GM18498 (cell line): ENCODE data around the gene SERPINB2.

Source experiments
- ATAC-seq: cut with Tn5 transposase; IDR thresholded peaks from one replicate; pipeline ENCODE4 v1.9.1; 2021; ENCODE audit warnings: mild to moderate bottlenecking, moderate library complexity; ENCODE audit not compliant: unreplicated experiment

The SERPINB2 gene

DNA sequence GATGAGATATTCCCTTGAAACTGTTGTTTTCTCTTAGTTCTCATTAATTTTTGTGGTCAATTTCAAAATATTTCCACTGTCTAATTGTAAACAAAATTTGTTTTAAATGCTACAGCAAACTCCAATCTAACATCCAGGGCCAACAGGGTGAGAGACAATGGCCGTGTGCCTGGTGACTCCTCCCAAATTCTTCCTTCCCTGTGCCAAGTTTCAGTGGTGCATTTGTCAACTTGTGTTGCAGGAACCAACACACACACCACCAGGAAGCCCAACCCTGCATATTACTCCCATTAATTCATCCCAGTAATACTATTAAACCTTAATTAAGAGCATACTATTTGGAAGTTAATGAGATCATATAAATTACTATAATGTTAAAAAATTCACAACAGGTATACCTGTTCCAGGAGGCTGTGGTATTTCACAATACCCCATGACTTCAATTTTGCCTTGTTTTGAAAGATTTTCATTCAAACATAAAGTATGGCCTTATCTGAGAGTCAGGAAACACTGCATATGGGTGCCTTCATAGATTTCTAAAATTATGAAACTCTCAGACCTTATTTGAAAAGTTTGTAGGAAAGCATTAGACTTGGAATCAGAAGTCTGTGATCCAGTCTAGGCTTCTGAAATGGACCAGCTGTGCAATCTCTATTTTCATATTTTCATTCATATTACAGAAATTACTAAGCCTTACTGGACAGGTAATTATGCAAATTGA is 1.1 kb downstream of the SERPINB2 start:
- no peak for ATAC-seq

DNA sequence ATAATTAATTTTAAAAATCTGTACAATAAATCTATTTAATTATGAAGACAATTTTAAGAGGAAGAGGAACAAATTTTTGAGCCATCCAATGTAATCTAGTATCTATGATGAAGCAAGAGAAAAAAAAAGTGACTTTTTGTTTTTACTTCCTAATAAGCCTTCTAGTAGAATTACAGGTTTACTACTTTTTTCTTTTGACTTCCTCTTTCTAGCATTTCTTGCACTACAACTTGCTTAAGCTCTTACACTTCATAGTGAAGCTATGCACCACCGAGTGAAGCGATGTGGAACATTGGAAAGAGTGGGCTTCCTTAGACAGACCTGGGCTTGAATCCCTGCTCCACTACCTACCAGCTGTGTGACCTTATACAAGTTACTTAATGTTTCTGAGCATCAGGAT is 2.1 kb downstream of the SERPINB2 start:
- ATAC-seq = no peak

DNA sequence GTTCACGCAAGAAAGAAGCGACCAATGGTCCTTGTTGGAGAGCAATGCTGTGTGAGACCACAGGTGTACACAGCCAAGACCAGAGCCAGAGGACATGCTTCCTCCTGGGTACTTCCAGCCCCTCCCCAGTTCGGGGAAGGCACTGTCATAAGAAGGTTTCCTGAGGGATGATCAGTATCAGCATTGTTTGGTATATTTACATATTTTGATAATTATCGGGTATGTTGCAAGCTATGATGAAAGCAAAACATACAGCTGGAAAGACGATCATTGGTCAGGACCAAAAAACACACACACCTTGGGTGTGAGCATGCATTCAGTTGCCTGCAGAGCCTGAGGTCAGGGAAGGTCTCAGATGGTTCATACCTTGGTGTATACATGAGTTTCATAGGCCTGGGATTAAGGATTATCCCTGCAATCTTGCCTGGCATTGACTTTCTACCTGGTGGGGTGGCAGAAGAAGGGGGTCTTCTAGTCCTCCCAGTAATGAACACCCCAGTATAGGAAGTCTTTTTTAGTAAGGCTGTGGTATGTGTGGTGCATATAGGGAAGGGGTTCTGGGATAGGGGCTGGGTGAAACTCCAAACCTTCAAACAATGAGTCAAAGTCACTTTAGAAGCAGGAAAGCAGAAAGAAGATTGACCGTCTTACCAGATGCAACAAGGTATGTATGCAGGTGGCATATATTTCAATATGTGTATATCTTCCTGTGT is 2.9 kb downstream of the SERPINB2 start:
- no peak for ATAC-seq

DNA sequence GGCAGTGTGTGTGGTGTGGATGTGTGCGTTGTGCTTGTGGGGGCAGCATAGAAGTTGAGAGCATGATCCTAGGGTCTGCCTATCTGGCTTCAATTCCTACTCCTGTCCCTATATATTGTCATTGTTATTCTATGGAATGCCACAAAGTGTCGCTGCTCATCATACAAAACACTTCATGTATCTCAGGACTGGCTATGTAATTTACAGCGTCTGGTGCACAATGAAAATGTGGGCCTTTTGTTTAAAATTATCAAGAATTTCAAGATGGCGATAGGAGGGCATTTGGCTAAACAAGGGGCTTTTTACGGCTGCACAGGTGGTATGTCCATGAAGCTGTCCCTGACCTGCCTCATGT is 3.4 kb downstream of the SERPINB2 start:
- ATAC-seq = peak; percentile 71

DNA sequence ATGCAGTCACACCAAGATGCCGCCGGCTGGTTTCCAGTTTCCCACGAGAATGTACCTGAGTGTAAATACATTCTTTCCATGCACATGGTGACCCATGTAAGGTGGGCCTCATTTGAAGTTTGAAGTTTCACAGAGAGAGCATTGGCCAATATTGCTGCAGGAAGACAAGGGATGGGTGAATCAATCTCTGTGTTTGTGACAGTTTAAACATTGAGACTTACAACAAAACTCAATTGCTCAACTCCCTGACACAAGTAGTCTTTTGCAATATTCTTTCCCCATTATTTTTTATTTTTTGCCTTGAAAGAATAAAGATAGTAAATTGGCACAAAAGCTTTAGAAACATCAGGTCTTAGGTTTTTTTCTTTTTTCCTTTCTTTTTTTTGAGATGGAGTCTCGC is 5.1 kb downstream of the SERPINB2 start:
- ATAC-seq = no peak

DNA sequence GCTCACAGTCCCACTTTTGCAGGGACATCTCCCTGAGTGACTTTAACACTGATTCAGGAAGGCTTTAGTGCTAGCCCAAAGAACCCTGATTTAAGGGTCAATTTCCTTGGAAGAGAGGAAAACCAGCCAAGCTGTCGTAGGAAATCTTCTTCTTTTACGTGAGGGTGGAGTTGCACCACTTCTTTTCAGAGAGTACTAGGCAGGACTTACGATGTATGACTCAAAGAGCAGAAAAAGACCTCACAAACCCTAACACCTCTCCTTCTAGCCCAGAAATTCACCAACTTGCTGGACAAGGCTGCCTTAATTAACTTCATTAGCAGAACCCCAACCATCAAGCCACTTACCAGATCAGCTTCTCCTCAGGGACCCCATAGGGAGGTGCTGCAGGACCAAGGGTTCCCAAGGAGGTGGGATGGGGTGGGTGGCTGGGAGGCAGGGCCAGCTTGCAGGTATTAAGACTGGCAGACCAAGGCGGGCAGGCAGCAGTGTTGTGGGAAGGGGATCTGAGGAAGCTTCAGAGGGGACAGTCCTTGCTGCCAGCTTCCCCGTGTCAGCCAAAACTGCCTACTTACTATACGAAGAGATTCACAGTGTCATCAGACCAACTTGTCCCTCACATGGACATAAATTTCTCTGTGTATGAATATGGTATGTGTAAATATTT is 6.7 kb downstream of the SERPINB2 start:
- ATAC-seq = no peak

DNA sequence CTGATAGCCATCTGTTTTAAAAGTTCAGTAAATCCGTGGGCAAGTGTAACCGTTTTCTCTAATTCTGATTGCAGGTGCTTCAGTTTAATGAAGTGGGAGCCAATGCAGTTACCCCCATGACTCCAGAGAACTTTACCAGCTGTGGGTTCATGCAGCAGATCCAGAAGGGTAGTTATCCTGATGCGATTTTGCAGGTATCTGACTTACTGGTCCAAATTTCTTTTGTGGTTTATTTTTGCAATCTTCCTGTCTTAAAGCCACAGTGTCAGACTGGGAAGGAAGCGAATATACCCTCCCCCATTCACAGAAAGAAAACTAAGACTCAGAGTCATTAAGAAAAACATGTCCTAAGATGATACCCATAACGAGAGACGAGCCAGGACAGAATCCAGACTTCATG is 7.7 kb downstream of the SERPINB2 start:
- ATAC-seq = no peak

DNA sequence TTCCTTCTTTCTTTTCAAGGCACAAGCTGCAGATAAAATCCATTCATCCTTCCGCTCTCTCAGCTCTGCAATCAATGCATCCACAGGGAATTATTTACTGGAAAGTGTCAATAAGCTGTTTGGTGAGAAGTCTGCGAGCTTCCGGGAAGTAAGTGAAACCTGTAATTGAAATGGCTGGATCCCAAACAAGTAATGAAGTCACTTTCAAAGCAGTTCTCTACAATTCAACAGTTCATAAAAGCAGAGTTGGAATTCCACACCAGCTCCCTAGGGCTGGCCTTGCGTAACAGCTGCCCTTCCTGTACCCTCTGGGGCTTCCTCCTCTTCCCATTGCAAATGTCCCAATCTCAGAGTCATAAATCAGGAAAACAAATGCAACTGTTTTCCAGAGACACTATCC is 9.6 kb downstream of the SERPINB2 start:
- ATAC-seq = no peak

DNA sequence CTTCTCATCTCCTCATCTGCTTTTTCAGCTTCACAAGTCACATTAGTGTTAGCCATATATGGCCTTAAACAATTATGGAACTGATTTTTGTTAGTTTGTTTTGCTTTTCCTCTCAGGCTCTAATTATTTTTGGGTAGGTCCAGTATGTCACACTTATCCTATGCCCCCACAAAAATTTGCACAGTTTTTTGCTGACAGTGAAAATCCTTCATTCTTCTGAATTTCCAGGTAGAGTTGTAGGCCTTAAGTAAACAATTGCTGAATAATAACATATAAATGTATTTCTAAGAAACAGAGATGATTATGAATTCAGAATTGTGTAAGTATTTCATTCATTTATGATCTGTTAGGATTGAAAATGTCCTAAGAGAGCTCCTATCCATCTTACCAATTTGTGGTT is 11.7 kb downstream of the SERPINB2 start:
- ATAC-seq = no peak

DNA sequence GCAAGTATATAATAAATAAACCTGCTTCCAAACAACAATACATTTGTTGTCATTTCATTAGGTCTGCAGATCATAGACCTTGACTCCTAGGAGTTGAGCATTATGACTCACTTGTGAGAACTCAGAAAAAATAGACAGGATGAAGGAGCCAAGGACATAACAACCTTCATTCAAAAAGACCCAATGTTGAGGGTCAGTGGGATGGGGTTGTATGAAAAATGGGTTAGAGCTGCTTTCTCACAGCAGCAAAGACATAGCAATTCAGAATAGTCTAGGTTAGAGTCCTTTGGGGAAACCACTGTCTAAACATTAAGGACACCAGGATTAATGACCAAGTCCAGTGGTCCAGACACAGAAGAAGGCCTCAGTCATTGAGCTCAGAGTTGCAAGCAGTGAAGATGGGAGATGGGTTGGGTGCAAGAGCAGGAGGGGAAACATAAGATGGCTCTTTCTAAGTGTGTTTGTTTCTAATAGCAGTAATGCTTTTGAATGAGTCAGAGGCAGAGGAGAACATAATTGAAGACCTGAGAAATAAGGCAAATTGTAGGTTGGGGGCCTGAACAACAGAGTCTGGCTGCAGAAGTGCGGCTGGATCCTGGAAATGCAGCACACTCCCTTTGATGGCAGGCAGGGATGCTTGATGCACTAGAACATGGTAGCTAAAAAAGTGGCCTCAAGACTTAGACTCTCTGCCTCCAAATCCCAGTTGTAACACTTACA is 16.5 kb downstream of the SERPINB2 start:
- no peak for ATAC-seq

DNA sequence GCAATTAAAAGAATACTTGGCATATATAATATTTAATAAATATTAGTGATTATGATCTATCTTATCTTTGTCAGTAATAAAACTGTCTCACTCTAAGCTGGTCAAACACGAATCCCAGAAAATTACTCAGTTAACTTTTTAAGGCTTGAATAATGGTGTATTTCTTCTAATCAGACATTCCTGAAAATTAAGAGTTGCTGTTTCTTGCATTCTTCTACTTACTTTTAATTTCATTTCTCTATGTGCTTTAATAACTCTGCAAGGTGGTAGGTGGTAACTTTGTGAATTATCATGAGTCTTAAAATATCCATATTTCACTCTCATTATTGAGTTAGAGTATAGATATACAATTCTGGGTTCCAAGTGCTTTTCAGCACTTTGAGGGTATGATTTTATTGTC is 17.2 kb downstream of the SERPINB2 start:
- ATAC-seq = no peak

DNA sequence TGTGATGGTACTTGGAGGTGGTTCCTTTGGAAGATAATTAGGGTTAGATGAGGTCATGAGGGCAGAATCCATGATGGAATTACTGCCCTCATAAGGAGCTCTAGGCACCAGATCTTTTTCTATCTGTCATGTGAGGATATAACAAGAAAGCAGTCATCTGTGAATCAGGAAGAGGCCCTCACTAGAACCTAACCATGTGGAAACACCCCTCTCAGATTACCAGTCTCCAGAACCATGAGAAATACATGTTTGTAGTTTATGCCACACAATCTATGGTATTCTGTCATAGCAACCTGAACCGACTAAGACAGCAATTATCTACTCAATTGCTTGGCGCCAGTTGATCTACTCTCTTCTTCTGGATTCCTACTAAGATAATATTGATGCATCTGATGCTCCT is 17.9 kb downstream of the SERPINB2 start:
- ATAC-seq = peak; percentile 25

DNA sequence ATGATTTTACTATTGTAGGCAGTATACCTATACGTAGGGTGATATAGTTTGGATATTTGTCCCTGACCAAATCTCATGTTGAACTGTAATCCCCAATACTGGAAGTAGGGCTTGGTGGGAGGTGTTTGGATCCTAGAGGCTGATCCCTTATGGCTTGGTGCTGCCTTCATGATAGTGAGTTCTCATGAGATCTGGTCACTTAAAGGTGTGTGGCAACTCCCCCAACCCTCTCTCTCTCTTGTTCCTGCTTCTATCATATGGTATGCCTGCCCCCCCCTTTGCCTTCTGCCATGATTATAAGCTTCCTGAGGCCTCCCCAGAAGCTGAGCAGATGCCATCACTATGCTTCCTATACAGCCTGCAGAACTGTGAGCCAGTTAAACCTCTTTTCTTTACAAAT is 18.6 kb downstream of the SERPINB2 start:
- no peak for ATAC-seq

DNA sequence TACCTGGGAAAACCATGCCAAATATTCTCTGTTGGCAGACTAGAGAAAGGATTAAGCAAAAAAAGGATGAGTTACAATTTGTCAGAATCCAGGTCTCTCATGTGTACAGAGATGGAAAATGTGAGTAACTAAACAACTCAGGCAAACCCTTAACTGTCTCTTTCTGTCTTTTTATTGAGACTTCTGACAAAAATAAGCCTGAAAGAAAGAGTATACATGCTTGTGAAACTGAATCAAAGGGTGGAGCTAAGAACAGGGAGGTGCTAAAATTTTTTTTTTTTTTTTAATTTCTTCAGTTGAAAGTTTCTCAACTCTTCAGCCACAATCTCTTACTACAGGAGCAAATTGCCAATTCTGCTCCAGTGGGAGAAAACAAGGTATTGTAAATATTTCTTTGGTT is 20.2 kb downstream of the SERPINB2 start, which contains the start of gene SERPINB10:
Gene SERPINB10 (plus strand): TSS at position 295 of the 400 bp plus-strand sequence. CDS start 7,553 bp downstream, outside the sequence.
- ATAC-seq = peak; percentile 68

DNA sequence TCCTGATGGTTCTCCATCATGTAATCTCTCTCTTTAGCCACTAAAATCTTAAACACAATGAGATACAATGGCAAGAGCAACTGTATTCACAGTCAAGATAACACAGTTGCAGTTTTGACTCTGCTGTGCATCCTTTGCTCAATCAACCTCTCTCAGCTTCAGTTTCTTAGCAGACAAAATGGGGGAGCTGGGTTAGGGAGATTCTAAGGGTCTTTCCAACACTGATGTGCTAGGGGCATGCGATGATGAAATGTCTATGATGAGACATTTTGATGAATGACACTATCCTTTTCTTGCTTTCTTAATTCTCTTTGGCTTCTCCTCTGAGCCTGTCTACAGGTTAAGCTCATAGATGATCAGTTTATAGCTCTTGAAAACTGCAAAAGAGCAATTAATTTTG is 21.4 kb downstream of the SERPINB2 start:
- peak; percentile 39 for ATAC-seq

DNA sequence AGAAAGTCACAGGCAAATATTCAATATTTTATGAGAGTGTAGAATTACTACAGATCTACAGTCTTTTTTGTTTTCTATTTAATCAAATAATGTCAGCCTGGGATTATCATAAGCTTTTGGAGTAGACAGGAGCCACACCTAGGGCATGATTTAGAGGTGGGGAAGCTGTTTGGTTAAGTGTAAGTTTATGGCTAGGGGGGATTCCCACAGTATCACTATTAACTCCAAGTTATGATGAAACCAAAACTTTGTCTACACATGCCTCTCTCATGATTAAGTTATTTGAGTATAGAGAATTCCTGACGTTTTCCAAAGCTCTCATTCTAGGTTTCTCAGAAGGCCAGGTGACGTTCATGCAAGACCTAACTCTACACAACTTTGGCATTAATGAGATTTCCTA is 22.4 kb downstream of the SERPINB2 start:
- ATAC-seq = peak; percentile 67

DNA sequence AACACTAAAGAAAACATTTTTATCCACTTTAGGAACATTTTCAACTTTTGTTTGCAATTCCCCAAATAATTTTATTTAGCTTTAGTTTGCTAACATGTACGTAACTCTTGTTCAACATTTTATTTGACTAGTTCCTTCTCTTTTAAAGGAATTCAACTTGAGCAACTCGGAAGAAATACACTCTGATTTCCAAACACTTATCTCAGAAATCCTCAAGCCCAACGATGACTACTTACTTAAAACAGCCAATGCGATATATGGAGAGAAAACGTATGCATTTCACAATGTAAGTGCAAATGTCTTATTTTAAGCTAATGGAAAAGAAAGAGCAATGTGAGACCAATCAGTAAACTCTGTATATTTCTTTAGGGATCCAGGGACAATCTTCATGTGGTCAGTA is 30.3 kb downstream of the SERPINB2 start:
- ATAC-seq = no peak

DNA sequence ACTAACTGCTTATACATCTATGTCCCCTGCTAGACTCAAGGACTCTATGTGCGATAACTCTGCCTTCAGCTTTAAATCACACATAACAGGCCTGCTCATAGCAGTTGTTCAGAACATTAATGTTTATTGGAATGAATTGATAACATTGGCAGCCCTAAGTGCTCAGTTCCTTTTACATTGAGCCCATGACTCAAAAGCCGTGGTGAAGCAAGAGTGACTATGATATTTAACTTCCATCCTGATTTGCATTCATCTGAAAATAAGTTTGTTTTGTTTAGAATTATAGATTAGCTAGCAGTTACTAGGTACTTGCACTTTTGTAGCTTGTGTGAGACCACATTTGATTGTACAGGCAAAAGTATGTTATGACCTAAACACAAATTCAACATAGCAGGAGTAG is 34.5 kb downstream of the SERPINB2 start:
- ATAC-seq = no peak

DNA sequence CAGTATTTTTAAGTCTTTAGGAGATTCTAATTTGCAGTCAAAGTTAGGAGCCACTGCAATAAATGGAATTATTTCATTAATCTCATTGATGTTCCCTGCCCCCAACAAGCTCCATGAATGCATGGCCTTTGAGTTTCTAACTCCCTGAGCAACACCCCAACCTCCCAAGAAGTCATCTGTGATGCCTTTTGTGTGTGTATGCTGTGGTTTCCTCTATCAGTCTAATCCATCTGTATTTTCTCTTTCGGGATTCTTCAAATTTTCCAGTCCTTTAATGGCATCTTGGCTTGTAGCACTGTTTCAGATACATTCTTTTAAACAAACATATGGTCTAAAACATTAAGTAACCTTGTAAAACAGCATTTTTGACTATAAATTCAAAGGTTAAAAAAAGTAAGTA is 37.0 kb downstream of the SERPINB2 start:
- no peak for ATAC-seq

DNA sequence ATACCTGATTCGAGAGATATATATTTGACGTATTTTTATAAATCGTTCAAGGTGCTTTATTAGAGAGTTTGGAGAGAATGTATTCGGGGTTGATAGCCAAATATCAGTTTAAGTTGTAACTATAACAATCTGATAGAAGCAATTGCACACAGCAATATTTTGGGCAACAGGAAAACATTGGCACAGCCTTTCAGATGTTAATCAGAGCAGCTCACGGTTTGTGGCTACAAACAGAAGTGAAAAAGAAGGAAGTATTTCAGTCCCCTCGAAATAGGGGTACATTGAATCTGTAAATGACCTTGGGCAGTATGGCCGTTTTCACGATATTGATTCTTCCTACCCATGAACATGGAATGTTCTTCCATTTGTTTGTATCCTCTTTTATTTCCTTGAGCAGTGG is 40.8 kb downstream of the SERPINB2 start:
- no peak for ATAC-seq

DNA sequence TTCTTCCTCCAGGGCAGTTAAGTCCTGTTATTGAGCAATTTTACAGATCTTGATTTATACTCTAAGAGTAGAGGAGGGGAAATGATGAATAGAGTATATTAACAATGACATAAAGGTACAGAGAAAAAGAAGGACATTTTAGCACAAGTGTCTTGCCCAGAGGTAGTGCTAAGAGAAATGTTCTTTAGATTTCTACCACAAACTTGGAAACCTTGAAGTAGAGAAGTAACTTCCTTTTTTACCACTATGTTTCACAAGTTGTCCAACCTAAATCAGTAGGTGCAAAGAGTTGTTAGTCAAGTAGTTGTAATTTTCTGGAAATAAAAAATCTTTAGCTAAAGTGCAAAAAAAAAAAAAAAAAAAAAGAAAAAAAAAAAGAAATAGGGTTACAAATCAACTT is 41.9 kb downstream of the SERPINB2 start:
- peak; percentile 47 for ATAC-seq
